ENCODE data around the gene NRG3. TPM values are rescaled to one million over a fixed set of nuclear protein-coding genes. Genes with fewer than 3 reads are reported as not detected.

NRG3 gene
- total and polyA plus RNA-seq, 8 donors: 0.14 to 0.59 (median 0.25) TPM; not detected in 2

GRCh38 chr10:82252081-82252480 is 377.1 kb downstream of the NRG3 start:
- no peak overlapping the region for H3K27ac ChIP-seq
- no peaks in the 10 kb centered on the region for H3K36me3 ChIP-seq
- TF ChIP-seq CTCF (IDR thresholded peaks at IDR 0.05): no peak
- H3K4me1 ChIP-seq: peaks cover 0 to 8% (median 7%) of the 10 kb centered on the region in 3 donors
- FAIRE-seq: no peak
- peak; percentile 68 to 84 (median 76) for ATAC-seq
- WGBS, 2 donors: 6 to 8% methylated on average over 1 of the region's 1 CpG
- intact Hi-C loops (cut with DNase I): no loop called here
- no peaks in the 10 kb centered on the region for H3K27me3 ChIP-seq
- no peaks in the 10 kb centered on the region for H3K9me3 ChIP-seq
- DNase-seq: no peak
- H3K4me3 ChIP-seq: no peak overlapping the region

- peaks cover 0 to 8% (median 7%) of the 10 kb centered on the region in 3 donors for H3K4me1 ChIP-seq
- no peak overlapping the region for H3K4me3 ChIP-seq
- 95 to 98% methylated on average over 1 of the region's 1 CpG for WGBS, 2 donors
- no peaks in the 10 kb centered on the region for H3K27me3 ChIP-seq
- TF ChIP-seq CTCF (IDR thresholded peaks at IDR 0.05): no peak
- no peak overlapping the region for H3K27ac ChIP-seq
- ATAC-seq: no peak
- intact Hi-C loops (cut with DNase I): no loop called here
- H3K9me3 ChIP-seq: no peaks in the 10 kb centered on the region
- DNase-seq: no peak
- no peaks in the 10 kb centered on the region for H3K36me3 ChIP-seq
- FAIRE-seq: no peak
These were observed 379.2 kb downstream of the NRG3 start for GRCh38 chr10:82254237-82254636.

- DNase-seq (no peak), FAIRE-seq (no peak), ATAC-seq (no peak)
- H3K4me3 ChIP-seq: no peak overlapping the region
- H3K4me1 ChIP-seq: peaks cover 0 to 8% (median 7%) of the 10 kb centered on the region in 3 donors
- no peaks in the 10 kb centered on the region for H3K27me3 ChIP-seq
- H3K9me3 ChIP-seq: no peaks in the 10 kb centered on the region
- no peak overlapping the region for H3K27ac ChIP-seq
- no peak for TF ChIP-seq CTCF (IDR thresholded peaks at IDR 0.05)
- intact Hi-C loops (cut with DNase I): no loop called here
- 85 to 92% methylated on average over 3 of the region's 3 CpGs for whole genome bisulfite sequencing, 2 donors
- H3K36me3 ChIP-seq: no peaks in the 10 kb centered on the region
These were observed 381.3 kb downstream of the NRG3 start for GRCh38 chr10:82256275-82256674.

GRCh38 chr10:82266438-82266837 is 391.4 kb downstream of the NRG3 start:
- Histone ChIP-seq H3K27ac (no peak overlapping the region), H3K4me1 (no peaks in the 10 kb centered on the region), H3K4me3 (no peak overlapping the region), H3K36me3 (no peaks in the 10 kb centered on the region), H3K9me3 (no peaks in the 10 kb centered on the region), H3K27me3 (no peaks in the 10 kb centered on the region)
- intact Hi-C loops (cut with DNase I): no loop called here
- FAIRE-seq (no peak), DNase-seq (no peak), ATAC-seq (no peak)
- WGBS, 2 donors: 48 to 59% methylated on average over 1 of the region's 1 CpG
- TF ChIP-seq CTCF (IDR thresholded peaks at IDR 0.05): no peak

- no peak for TF ChIP-seq CTCF (IDR thresholded peaks at IDR 0.05)
- intact Hi-C loops (cut with DNase I): no loop called here
- H3K4me3 ChIP-seq: no peak overlapping the region
- no peaks in the 10 kb centered on the region for H3K27me3 ChIP-seq
- FAIRE-seq: no peak
- ATAC-seq: no peak
- no peak for DNase-seq
- WGBS, 2 donors: 81 to 91% methylated on average over 2 of the region's 2 CpGs
- H3K9me3 ChIP-seq: no peaks in the 10 kb centered on the region
- H3K4me1 ChIP-seq: no peaks in the 10 kb centered on the region
- H3K36me3 ChIP-seq: no peaks in the 10 kb centered on the region
- H3K27ac ChIP-seq: no peak overlapping the region
These were observed 392.0 kb downstream of the NRG3 start for GRCh38 chr10:82267014-82267413.
